Smooth muscle cell (in vitro differentiated cells): Measurements from ENCODE around the gene SLC6A12. TPM values are rescaled to one million over a fixed set of nuclear protein-coding genes. Genes with fewer than 3 reads are reported as not detected.

Experiments
- DNase-seq: peaks from one replicate; lab custom pipeline; 2025; ENCODE audit not compliant: unreplicated experiment; lab: John Stamatoyannopoulos, UW
- H2AFZ ChIP-seq: fragments of 200-600 bp; sonication (generic); 2 replicates; pipeline ENCODE4 v1.6.0; 2016; ENCODE audit warnings: antibody characterized with exemption, low read depth, mild to moderate bottlenecking
- H3F3A ChIP-seq: fragments of 200-600 bp; sonication (generic); 2 replicates; pipeline ENCODE4 v1.6.0; 2017; ENCODE audit warnings: antibody characterized with exemption, low read depth
- H3K27ac ChIP-seq: fragments of 200-600 bp; sonication (generic); 2 replicates; pipeline ENCODE4 v1.5.1; 2016; ENCODE audit warnings: low read depth, mild to moderate bottlenecking
- H3K27me3 ChIP-seq: fragments of 200-600 bp; sonication (generic); 2 replicates; pipeline ENCODE4 v1.6.1; 2016; ENCODE audit warnings: low read depth, mild to moderate bottlenecking
- H3K36me3 ChIP-seq: fragments of 200-600 bp; sonication (generic); 2 replicates; pipeline ENCODE4 v1.5.1; 2016; ENCODE audit warnings: low read depth
- H3K4me1 ChIP-seq: fragments of 200-600 bp; sonication (generic); 2 replicates; pipeline ENCODE4 v1.5.1; 2016; ENCODE audit warnings: low read depth
- H3K4me2 ChIP-seq: fragments of 200-600 bp; sonication (generic); 2 replicates; pipeline ENCODE4 v1.6.0; 2016; ENCODE audit warnings: mild to moderate bottlenecking
- H3K4me3 ChIP-seq: fragments of 200-600 bp; sonication (generic); 2 replicates; pipeline ENCODE4 v1.5.1; 2016; ENCODE audit warnings: mild to moderate bottlenecking
- H3K79me2 ChIP-seq: fragments of 200-600 bp; sonication (generic); 2 replicates; pipeline ENCODE4 v1.6.0; 2016; ENCODE audit warnings: low read depth, mild to moderate bottlenecking
- H3K9ac ChIP-seq: fragments of 200-600 bp; sonication (generic); 2 replicates; pipeline ENCODE4 v1.6.0; 2016; ENCODE audit warnings: low read depth
- H3K9me3 ChIP-seq: fragments of 200-600 bp; sonication (generic); replicated peaks from 2 replicates; pipeline ENCODE4 v1.5.1; 2016; ENCODE audit warnings: low read depth
- H4K20me1 ChIP-seq: fragments of 200-600 bp; sonication (generic); 2 replicates; pipeline ENCODE4 v1.6.0; 2016; ENCODE audit warnings: low read depth
- WGBS: methylation state at CpG from one replicate; pipeline ENCODE4 v1.1.7; 2016; ENCODE audit warnings: low lambda C conversion rate; 5-methylcytosine and 5-hydroxymethylcytosine counted together
- polyA plus RNA-seq: library from polyadenylated mRNA; unstranded; fragments of >200 nt; fragmentation: Nextera tagmentation; extraction: Ambion mirVana; gene quantifications from 2 replicates; pipeline ENCODE4 v1.2.1, GENCODE V29; 2016
- total RNA-seq: library from RNA; depleted of rRNA; stranded (reverse); fragments of >200 nt; gene quantifications from 2 replicates; pipeline ENCODE4 v1.2.3, GENCODE V29; 2014
- TF ChIP-seq, protein P1 (sequence below): fragments of 200-600 bp; sonication (generic); IDR thresholded peaks from 2 replicates; pipeline ENCODE4 v1.5.1; 2017; ENCODE audit warnings: borderline replicate concordance, mild to moderate bottlenecking, antibody characterized with exemption; ENCODE audit not compliant: insufficient read depth, poor library complexity, severe bottlenecking

Gene SLC6A12
- total and polyA plus RNA-seq, 2 experiments from 2014 or later, result 0.22 TPM; not detected in 1

DNA sequence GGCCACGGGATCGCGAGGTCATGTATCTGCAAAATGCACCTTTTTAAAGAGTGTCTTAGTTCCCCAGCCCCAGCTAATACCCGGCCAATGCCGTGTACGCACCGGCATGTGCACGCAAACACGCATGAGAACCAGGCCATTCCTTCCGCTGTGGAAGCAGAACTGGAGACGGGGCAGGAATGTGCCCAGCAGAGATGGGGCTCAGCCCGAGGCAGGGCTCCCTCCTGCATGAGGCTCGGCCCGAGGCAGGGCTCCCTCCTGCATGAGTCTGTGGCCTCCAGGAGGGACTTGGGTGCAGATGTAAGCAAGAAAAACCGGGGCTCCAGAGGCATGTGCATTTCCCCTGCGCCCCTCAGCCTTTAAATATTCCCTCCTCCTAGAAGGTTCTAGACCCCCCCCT is 38.2 kb downstream of the SLC6A12 start:
- 90% methylated on average over 16 of the region's 16 CpGs for WGBS
- Histone ChIP-seq H3K27me3 (no peaks in the 10 kb centered on the region), H3F3A (no peaks in the 10 kb centered on the region)

DNA sequence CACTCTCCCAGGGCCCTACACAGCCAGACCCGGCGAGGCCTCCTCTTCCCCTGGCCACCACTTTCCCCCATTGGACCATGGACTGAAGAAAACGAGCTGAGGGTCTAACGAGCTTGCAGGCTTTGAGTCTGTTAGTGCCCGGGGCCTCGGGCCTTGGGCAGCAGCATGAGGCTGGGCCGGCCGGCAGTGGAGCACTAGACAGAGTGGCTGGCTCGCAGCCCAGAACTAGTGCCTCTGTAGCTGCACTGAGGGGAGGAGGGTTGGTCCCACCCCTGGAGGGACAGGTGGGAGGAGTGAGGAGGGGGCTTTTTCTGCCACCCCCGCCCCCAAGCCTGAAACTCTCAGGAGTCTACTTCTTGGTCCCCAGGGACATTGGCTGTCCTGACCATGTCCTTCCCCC is 38.7 kb downstream of the SLC6A12 start:
- Histone ChIP-seq H3K27me3 (no peaks in the 10 kb centered on the region), H3F3A (no peaks in the 10 kb centered on the region), H3K4me2 (no peak overlapping the region), H3K9me3 (no peaks in the 10 kb centered on the region), H3K9ac (no peak overlapping the region), H3K4me1 (peaks cover 12% of the 10 kb centered on the region), H2AFZ (no peak overlapping the region), H4K20me1 (no peaks in the 10 kb centered on the region), H3K36me3 (no peaks in the 10 kb centered on the region), H3K79me2 (no peaks in the 10 kb centered on the region), H3K4me3 (no peak overlapping the region), H3K27ac (no peak overlapping the region)
- TF ChIP-seq, protein P1, sequence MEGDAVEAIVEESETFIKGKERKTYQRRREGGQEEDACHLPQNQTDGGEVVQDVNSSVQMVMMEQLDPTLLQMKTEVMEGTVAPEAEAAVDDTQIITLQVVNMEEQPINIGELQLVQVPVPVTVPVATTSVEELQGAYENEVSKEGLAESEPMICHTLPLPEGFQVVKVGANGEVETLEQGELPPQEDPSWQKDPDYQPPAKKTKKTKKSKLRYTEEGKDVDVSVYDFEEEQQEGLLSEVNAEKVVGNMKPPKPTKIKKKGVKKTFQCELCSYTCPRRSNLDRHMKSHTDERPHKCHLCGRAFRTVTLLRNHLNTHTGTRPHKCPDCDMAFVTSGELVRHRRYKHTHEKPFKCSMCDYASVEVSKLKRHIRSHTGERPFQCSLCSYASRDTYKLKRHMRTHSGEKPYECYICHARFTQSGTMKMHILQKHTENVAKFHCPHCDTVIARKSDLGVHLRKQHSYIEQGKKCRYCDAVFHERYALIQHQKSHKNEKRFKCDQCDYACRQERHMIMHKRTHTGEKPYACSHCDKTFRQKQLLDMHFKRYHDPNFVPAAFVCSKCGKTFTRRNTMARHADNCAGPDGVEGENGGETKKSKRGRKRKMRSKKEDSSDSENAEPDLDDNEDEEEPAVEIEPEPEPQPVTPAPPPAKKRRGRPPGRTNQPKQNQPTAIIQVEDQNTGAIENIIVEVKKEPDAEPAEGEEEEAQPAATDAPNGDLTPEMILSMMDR, result no peak
- WGBS, result 84% methylated on average over 10 of the region's 10 CpGs
- DNase-seq, result no peak

More for the DNA sequence above, 38.2 kb downstream of the SLC6A12 start:
- DNase-seq, result no peak
- Histone ChIP-seq H3K27ac (peak overlapping the region; percentile 78), H2AFZ (no peak overlapping the region), H3K4me3 (no peak overlapping the region), H4K20me1 (no peaks in the 10 kb centered on the region), H3K4me2 (no peak overlapping the region), H3K9me3 (no peaks in the 10 kb centered on the region), H3K36me3 (no peaks in the 10 kb centered on the region), H3K4me1 (peaks cover 6% of the 10 kb centered on the region), H3K79me2 (no peaks in the 10 kb centered on the region), H3K9ac (no peak overlapping the region)
- TF ChIP-seq, protein P1, result no peak

DNA sequence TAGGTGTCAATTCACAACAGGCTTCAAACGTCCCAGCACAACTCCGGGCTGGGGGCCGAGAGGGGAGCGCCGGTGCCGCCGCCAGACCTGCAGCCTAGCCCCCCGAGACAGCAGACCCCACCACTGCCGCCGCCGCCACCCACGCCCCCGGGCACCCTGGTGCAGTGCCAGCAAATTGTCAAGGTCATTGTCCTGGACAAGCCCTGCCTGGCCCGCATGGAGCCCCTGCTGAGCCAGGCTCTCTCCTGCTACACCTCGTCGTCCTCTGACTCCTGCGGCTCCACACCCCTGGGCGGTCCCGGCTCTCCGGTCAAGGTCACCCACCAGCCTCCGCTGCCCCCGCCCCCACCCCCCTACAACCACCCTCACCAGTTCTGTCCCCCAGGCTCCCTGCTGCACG is 39.4 kb downstream of the SLC6A12 start:
- Histone ChIP-seq H3K27ac (no peak overlapping the region), H3K27me3 (no peaks in the 10 kb centered on the region), H3K4me3 (no peak overlapping the region), H4K20me1 (no peaks in the 10 kb centered on the region), H3K79me2 (no peaks in the 10 kb centered on the region), H3K36me3 (no peaks in the 10 kb centered on the region), H3K4me2 (no peak overlapping the region), H3K4me1 (peaks cover 17% of the 10 kb centered on the region), H3F3A (no peaks in the 10 kb centered on the region), H3K9ac (no peak overlapping the region), H3K9me3 (no peaks in the 10 kb centered on the region), H2AFZ (no peak overlapping the region)
- no peak for DNase-seq
- TF ChIP-seq, protein P1, result no peak
- WGBS, result 88% methylated on average over 10 of the region's 23 CpGs

DNA sequence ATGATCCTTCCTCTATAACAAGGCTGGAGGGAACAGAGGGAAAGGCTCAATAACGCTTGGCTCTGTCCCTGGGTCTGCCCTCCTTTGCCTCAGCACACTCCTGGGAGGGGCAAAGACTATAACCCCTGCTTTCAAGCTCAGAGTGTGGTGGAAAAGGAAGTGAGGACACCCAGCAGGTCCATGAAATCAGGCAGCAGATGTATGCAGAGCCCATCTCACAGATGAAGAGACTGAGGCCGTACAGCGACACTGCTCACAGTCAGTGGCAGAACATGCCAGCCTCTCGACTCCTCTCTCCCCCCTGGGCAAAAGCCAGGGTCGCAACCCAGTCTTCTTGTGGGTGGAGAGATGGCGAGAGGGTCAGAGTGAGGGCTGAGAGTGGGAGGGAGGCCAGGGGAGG is 39.8 kb downstream of the SLC6A12 start:
- no peaks in the 10 kb centered on the region for H3K9me3 ChIP-seq
- WGBS, result 92% methylated on average over 6 of the region's 6 CpGs
- no peak overlapping the region for H2AFZ ChIP-seq
- TF ChIP-seq, protein P1, result no peak
- H3K9ac ChIP-seq, result no peak overlapping the region
- no peaks in the 10 kb centered on the region for H3K27me3 ChIP-seq
- no peak overlapping the region for H3K4me2 ChIP-seq
- DNase-seq, result no peak
- H3K36me3 ChIP-seq, result no peaks in the 10 kb centered on the region
- H3F3A ChIP-seq, result no peaks in the 10 kb centered on the region
- H3K79me2 ChIP-seq, result no peaks in the 10 kb centered on the region
- peaks cover 19% of the 10 kb centered on the region for H3K4me1 ChIP-seq
- H3K4me3 ChIP-seq, result no peak overlapping the region
- no peak overlapping the region for H3K27ac ChIP-seq
- no peaks in the 10 kb centered on the region for H4K20me1 ChIP-seq
